HCT116 (cell line): Measurements from ENCODE around the gene HSPBAP1. TPM values are rescaled to one million over a fixed set of nuclear protein-coding genes. Genes with fewer than 3 reads are reported as not detected.

ENCODE experiments used
- ATAC-seq: fragments of 200-7000 bp; cut with Tn5 transposase; 2 replicates; pipeline ENCODE4 v1.9.1; 2020; ENCODE audit warnings: mild to moderate bottlenecking, moderate library complexity
- BruUV-seq: library from RNA; stranded (reverse); fragments of 400-500 nt; replicated peaks from 2 replicates; lab custom pipeline; 2021; lab: Mats Ljungman, UMichigan
- CTCF ChIA-PET: fragments of 300-600 bp; sonication (Branson Sonifier 250); formaldehyde crosslinking; loops from one replicate; lab custom pipeline; 2021; ENCODE audit warnings: antibody characterized with exemption; lab: Charles Lee
- POLR2A ChIA-PET: fragments of 300-600, 350-600 bp; sonication (Branson Sonifier 250); formaldehyde crosslinking; loops from one replicate; lab custom pipeline; 2021; ENCODE audit warnings: antibody characterized with exemption; lab: Charles Lee
- RAD21 ChIA-PET, 2 experiments: fragments of 300-600 bp; sonication (Branson Sonifier 250); formaldehyde crosslinking; loops; one replicate each; lab custom pipeline; 2023; ENCODE audit warnings: low total read pairs in 2 of 2; ENCODE audit not compliant: uncharacterized antibody in 2 of 2, unreplicated experiment in 2 of 2, low non-redundant PET in 1 of 2; lab: Charles Lee
- DNase-seq: peaks from one replicate; pipeline ENCODE4 v3.0.0-alpha.2; 2010; ENCODE audit warnings: low read depth, low spot score
- H2AFZ ChIP-seq: fragments of 200-600 bp; shearing (Covaris generic), sonication (generic); 2 replicates; pipeline ENCODE4 v1.6.1; 2017; ENCODE audit warnings: low read depth, mixed run types, mixed read lengths, antibody characterized with exemption, low read length; ENCODE audit not compliant: poor library complexity, severe bottlenecking
- H3K27ac ChIP-seq: 2 replicates; pipeline ENCODE4 v1.5.1; 2012; ENCODE audit warnings: low read depth, low read length
- H3K27me3 ChIP-seq: fragments of 200-600 bp; sonication (generic); 2 replicates; pipeline ENCODE4 v1.6.1; 2016; ENCODE audit warnings: mixed run types, low read length, mixed read lengths; ENCODE audit not compliant: insufficient read depth
- H3K36me3 ChIP-seq, 2 experiments: fragments of 200-500 bp in 1 of 2; fragments of 200-600 bp in 1 of 2; sonication (Bioruptor generic) in 1 of 2; sonication (generic) in 1 of 2; 2 replicates each; pipeline versions ENCODE4 v1.5.1 to v1.6.1; 2014 to 2016; ENCODE audit warnings: low read length in 2 of 2, inconsistent platforms in 1 of 2, mixed read lengths in 1 of 2, mixed run types in 1 of 2; ENCODE audit not compliant: insufficient read depth in 2 of 2, control insufficient read depth in 1 of 2
- H3K4me1 ChIP-seq, 2 experiments: fragments of 200-600 bp in 1 of 2; sonication (generic) in 1 of 2; 2 replicates each; pipeline versions ENCODE4 v1.5.1 to v1.6.1; 2012 to 2017; ENCODE audit warnings: low read length in 2 of 2, inconsistent platforms in 1 of 2, mild to moderate bottlenecking in 1 of 2, mixed read lengths in 1 of 2, mixed run types in 1 of 2, moderate library complexity in 1 of 2; ENCODE audit not compliant: insufficient read depth in 2 of 2, control insufficient read depth in 1 of 2
- H3K4me2 ChIP-seq: fragments of 200-600 bp; sonication (generic); 2 replicates; pipeline ENCODE4 v1.6.1; 2017; ENCODE audit warnings: mixed run types, low read length, mixed read lengths
- H3K4me3 ChIP-seq, 2 experiments: fragments of 200-600 bp in 1 of 2; sonication (generic) in 1 of 2; replicated peaks in 1 of 2; 2 replicates each; pipeline ENCODE4 v1.5.1; 2011 to 2016; ENCODE audit warnings: low read length in 2 of 2, control low read depth in 1 of 2, low read depth in 1 of 2, mild to moderate bottlenecking in 1 of 2, mixed read lengths in 1 of 2, mixed run types in 1 of 2
- H3K79me2 ChIP-seq: fragments of 200-600 bp; sonication (generic); 2 replicates; pipeline ENCODE4 v1.6.1; 2017; ENCODE audit warnings: mild to moderate bottlenecking, mixed run types, low read length, moderate library complexity, mixed read lengths; ENCODE audit not compliant: insufficient read depth
- H3K9ac ChIP-seq: fragments of 200-600 bp; sonication (generic); 2 replicates; pipeline ENCODE4 v1.6.1; 2016; ENCODE audit warnings: low read length, mixed read lengths
- H3K9me2 ChIP-seq: fragments of 200-600 bp; sonication (generic), shearing (Covaris generic); 2 replicates; pipeline ENCODE4 v1.6.1; 2017; ENCODE audit warnings: mixed run types, mild to moderate bottlenecking, moderate library complexity; ENCODE audit not compliant: insufficient read depth
- H3K9me3 ChIP-seq, 2 experiments: fragments of 200-500 bp in 1 of 2; fragments of 200-600 bp in 1 of 2; sonication (Bioruptor generic) in 1 of 2; sonication (generic) in 1 of 2; 2 replicates each; pipeline ENCODE4 v1.6.1; 2014 to 2017; ENCODE audit warnings: low read length in 2 of 2, mixed read lengths in 2 of 2, inconsistent platforms in 1 of 2, low read depth in 1 of 2, mild to moderate bottlenecking in 1 of 2, mixed run types in 1 of 2, moderate library complexity in 1 of 2; ENCODE audit not compliant: control insufficient read depth in 1 of 2, insufficient read depth in 1 of 2
- H4K20me1 ChIP-seq: fragments of 200-600 bp; sonication (generic), shearing (Covaris generic); 2 replicates; pipeline ENCODE4 v1.6.1; 2017; ENCODE audit warnings: mixed run types, mild to moderate bottlenecking, moderate library complexity; ENCODE audit not compliant: insufficient read depth
- CBX3 ChIP-seq: IDR thresholded peaks from 2 replicates; pipeline ENCODE4 v1.6.1; 2012; ENCODE audit warnings: low read depth
- CEBPB ChIP-seq: IDR thresholded peaks from 2 replicates; pipeline ENCODE4 v1.6.1; 2012; ENCODE audit warnings: low read depth
- EGR1 ChIP-seq: IDR thresholded peaks from 2 replicates; pipeline ENCODE4 v1.6.1; 2012; ENCODE audit warnings: low read depth
- ELF1 ChIP-seq: IDR thresholded peaks from 2 replicates; pipeline ENCODE4 v1.6.1; 2012; ENCODE audit warnings: low read depth, borderline replicate concordance
- EZH2 ChIP-seq: fragments of 200-600 bp; sonication (generic); IDR thresholded peaks from 2 replicates; pipeline ENCODE4 v1.6.1; 2017; ENCODE audit warnings: antibody characterized with exemption, mixed run types
- EZH2phosphoT487 ChIP-seq: fragments of 200-600 bp; IDR thresholded peaks from 2 replicates; pipeline ENCODE4 v1.6.1; 2018; ENCODE audit warnings: antibody characterized with exemption, borderline replicate concordance
- JUND ChIP-seq: IDR thresholded peaks from 2 replicates; pipeline ENCODE4 v1.6.1; 2012
- POLR2A ChIP-seq: IDR thresholded peaks from 2 replicates; pipeline ENCODE4 v1.7.0; 2011; ENCODE audit warnings: borderline replicate concordance; ENCODE audit not compliant: insufficient read depth, insufficient read length; ENCODE audit errors: extremely low read depth
- POLR2AphosphoS5 ChIP-seq: IDR thresholded peaks from 2 replicates; pipeline ENCODE4 v1.6.1; 2011; ENCODE audit warnings: mild to moderate bottlenecking, low read depth, low read length, moderate library complexity
- RAD21 ChIP-seq: IDR thresholded peaks from 2 replicates; pipeline ENCODE4 v1.6.1; 2012; ENCODE audit warnings: low read depth, mild to moderate bottlenecking
- SIN3A ChIP-seq: IDR thresholded peaks from 2 replicates; pipeline ENCODE4 v1.6.1; 2012; ENCODE audit warnings: low read depth
- SRF ChIP-seq: IDR thresholded peaks from 2 replicates; pipeline ENCODE4 v1.6.1; 2012; ENCODE audit warnings: low read depth
- TCF7L2 ChIP-seq: IDR thresholded peaks from 2 replicates; pipeline ENCODE4 v1.7.0; 2011; ENCODE audit warnings: borderline replicate concordance, inconsistent platforms; ENCODE audit not compliant: insufficient read depth, insufficient read length; ENCODE audit errors: extremely low read depth
- YY1 ChIP-seq: IDR thresholded peaks from 2 replicates; pipeline ENCODE4 v1.6.1; 2011; ENCODE audit warnings: low read length, low read depth, moderate library complexity, mild to moderate bottlenecking; ENCODE audit not compliant: insufficient replicate concordance; ENCODE audit errors: extremely low read depth
- ZBTB33 ChIP-seq: IDR thresholded peaks from 2 replicates; pipeline ENCODE4 v1.6.1; 2011; ENCODE audit warnings: mild to moderate bottlenecking, low read length, moderate library complexity; ENCODE audit not compliant: insufficient replicate concordance; ENCODE audit errors: extremely low read depth
- ZFX ChIP-seq: fragments of 450-650 bp; IDR thresholded peaks from 2 replicates; pipeline ENCODE4 v1.6.1; 2017
- ZNF274 ChIP-seq: fragments of 200-500 bp; sonication (Bioruptor generic); IDR thresholded peaks from 2 replicates; pipeline ENCODE4 v1.6.1; 2014; ENCODE audit warnings: mild to moderate bottlenecking, low read depth, low read length, inconsistent platforms
- intact Hi-C: fragments of 100-400 bp; cut with micrococcal nuclease; formaldehyde crosslinking; loops from 2 replicates; pipeline ENCODE4 v1.10.0; 2022
- total RNA-seq: library from RNA; stranded (reverse); gene quantifications from one replicate; pipeline ENCODE4 v1.2.1, GENCODE V29; 2021; ENCODE audit not compliant: unreplicated experiment
- TF ChIP-seq, protein P1 (sequence below): IDR thresholded peaks from 2 replicates; pipeline ENCODE4 v1.6.1; 2012
- TF ChIP-seq, protein P2 (sequence below), 3 experiments: fragments of 200-600 bp in 1 of 3; sonication (generic) in 1 of 3; IDR thresholded peaks in 2 of 3; conservative IDR thresholded peaks in 1 of 3; 2 replicates each; pipeline ENCODE4 v1.5.1; 2012 to 2017; ENCODE audit warnings: low read depth in 2 of 3, low read length in 2 of 3, antibody characterized with exemption in 1 of 3, borderline replicate concordance in 1 of 3, control low read depth in 1 of 3, mild to moderate bottlenecking in 1 of 3, mixed read lengths in 1 of 3, mixed run types in 1 of 3, moderate library complexity in 1 of 3; ENCODE audit not compliant: insufficient read depth in 1 of 3
- TF ChIP-seq, protein P3 (sequence below): IDR thresholded peaks from 2 replicates; pipeline ENCODE4 v1.6.1; 2012

Gene HSPBAP1
- total RNA-seq, 1 experiment from 2014 or later, result 6.6 TPM

GRCh38 chr3:122760453-122761271, 33.0 kb downstream of the HSPBAP1 start:
- RAD21 ChIA-PET, result no interaction called here
- no peak overlapping the region for H2AFZ ChIP-seq
- H3K4me1 ChIP-seq, result peaks cover 11 to 16% of the 10 kb centered on the region in 2 experiments; a peak in 3 of 4 replicates
- H3K4me2 ChIP-seq, result peak overlapping the region; percentile 26; the same call in 1 of the 2 replicates
- BruUV-seq, result no TSS peak
- no peak overlapping the region for H3K4me3 ChIP-seq
- H3K9me2 ChIP-seq, result no peaks in the 10 kb centered on the region
- CTCF ChIA-PET, result no interaction called here
- H3K79me2 ChIP-seq, result no peaks in the 10 kb centered on the region
- H4K20me1 ChIP-seq, result no peaks in the 10 kb centered on the region
- H3K27me3 ChIP-seq, result no peaks in the 10 kb centered on the region
- no peaks in the 10 kb centered on the region for H3K36me3 ChIP-seq
- POLR2A ChIA-PET, result no interaction called here
- no peaks in the 10 kb centered on the region for H3K9me3 ChIP-seq
- DNase-seq (peak; percentile 8), ATAC-seq (peak; percentile 67; the same call in 1 of the 2 replicates)
- intact Hi-C loops, result no loop called here
- TF ChIP-seq RAD21 (no peak), TCF7L2 (no peak), ZFX (no peak), EGR1 (no peak), JUND (no peak), CBX3 (no peak), ELF1 (no peak), SIN3A (no peak), ZBTB33 (no peak), EZH2 (no peak), EZH2phosphoT487 (no peak), YY1 (no peak), POLR2AphosphoS5 (no peak), POLR2A (no peak), SRF (no peak), ZNF274 (no peak), CEBPB (no peak)
- TF ChIP-seq, protein P1, sequence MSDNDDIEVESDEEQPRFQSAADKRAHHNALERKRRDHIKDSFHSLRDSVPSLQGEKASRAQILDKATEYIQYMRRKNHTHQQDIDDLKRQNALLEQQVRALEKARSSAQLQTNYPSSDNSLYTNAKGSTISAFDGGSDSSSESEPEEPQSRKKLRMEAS, result no peak
- TF ChIP-seq, protein P2, sequence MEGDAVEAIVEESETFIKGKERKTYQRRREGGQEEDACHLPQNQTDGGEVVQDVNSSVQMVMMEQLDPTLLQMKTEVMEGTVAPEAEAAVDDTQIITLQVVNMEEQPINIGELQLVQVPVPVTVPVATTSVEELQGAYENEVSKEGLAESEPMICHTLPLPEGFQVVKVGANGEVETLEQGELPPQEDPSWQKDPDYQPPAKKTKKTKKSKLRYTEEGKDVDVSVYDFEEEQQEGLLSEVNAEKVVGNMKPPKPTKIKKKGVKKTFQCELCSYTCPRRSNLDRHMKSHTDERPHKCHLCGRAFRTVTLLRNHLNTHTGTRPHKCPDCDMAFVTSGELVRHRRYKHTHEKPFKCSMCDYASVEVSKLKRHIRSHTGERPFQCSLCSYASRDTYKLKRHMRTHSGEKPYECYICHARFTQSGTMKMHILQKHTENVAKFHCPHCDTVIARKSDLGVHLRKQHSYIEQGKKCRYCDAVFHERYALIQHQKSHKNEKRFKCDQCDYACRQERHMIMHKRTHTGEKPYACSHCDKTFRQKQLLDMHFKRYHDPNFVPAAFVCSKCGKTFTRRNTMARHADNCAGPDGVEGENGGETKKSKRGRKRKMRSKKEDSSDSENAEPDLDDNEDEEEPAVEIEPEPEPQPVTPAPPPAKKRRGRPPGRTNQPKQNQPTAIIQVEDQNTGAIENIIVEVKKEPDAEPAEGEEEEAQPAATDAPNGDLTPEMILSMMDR (IDR thresholded peaks at IDR 0.05 in 2 of 3, conservative IDR thresholded peaks at IDR 0.05 in 1 of 3; ENCODE audit: borderline replicate concordance in 1 of 3, insufficient read depth in 1 of 3, low read depth in 2 of 3, low read length in 2 of 3), result no peak
- TF ChIP-seq, protein P3, sequence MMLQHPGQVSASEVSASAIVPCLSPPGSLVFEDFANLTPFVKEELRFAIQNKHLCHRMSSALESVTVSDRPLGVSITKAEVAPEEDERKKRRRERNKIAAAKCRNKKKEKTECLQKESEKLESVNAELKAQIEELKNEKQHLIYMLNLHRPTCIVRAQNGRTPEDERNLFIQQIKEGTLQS, result no peak
- no peak overlapping the region for H3K9ac ChIP-seq
- H3K27ac ChIP-seq, result no peak overlapping the region
